HEK293T (cell line): Measurements from ENCODE around the gene MPRIP.

Source experiments
- BHLHE40 ChIP-seq: fragments of 450-650 bp; IDR thresholded peaks from 2 replicates; pipeline ENCODE4 v1.6.1; 2016; ENCODE audit warnings: mild to moderate bottlenecking, moderate library complexity, borderline replicate concordance
- CTBP1 ChIP-seq: fragments of 450-650 bp; IDR thresholded peaks from 2 replicates; pipeline ENCODE4 v1.6.1; 2016; ENCODE audit warnings: borderline replicate concordance
- FOXA1 ChIP-seq: fragments of 450-650 bp; IDR thresholded peaks from 2 replicates; pipeline ENCODE4 v1.6.1; 2016; ENCODE audit warnings: mild to moderate bottlenecking
- FOXK2 ChIP-seq: fragments of 450-650 bp; IDR thresholded peaks from 2 replicates; pipeline ENCODE4 v1.6.1; 2016; ENCODE audit warnings: mild to moderate bottlenecking
- FOXM1 ChIP-seq: fragments of 450-650 bp; IDR thresholded peaks from 2 replicates; pipeline ENCODE4 v1.6.1; 2017; ENCODE audit warnings: mild to moderate bottlenecking, borderline replicate concordance
- HDGF ChIP-seq: fragments of 450-650 bp; IDR thresholded peaks from 2 replicates; pipeline ENCODE4 v1.6.1; 2017; ENCODE audit warnings: antibody characterized with exemption, borderline replicate concordance
- L3MBTL2 ChIP-seq: fragments of 450-650 bp; conservative IDR thresholded peaks from 2 replicates; pipeline ENCODE4 v1.6.1; 2016; ENCODE audit warnings: mild to moderate bottlenecking
- NFRKB ChIP-seq: fragments of 450-650 bp; IDR thresholded peaks from 2 replicates; pipeline ENCODE4 v1.6.1; 2016; ENCODE audit warnings: mild to moderate bottlenecking, moderate library complexity
- PKNOX1 ChIP-seq: fragments of 450-650 bp; IDR thresholded peaks from 2 replicates; pipeline ENCODE4 v1.6.1; 2016
- SP1 ChIP-seq: fragments of 450-650 bp; IDR thresholded peaks from 2 replicates; pipeline ENCODE4 v1.6.1; 2017
- SUZ12 ChIP-seq: fragments of 450-650 bp; IDR thresholded peaks from 2 replicates; pipeline ENCODE4 v1.6.1; 2016; ENCODE audit warnings: mild to moderate bottlenecking
- TARDBP ChIP-seq: fragments of 450-650 bp; IDR thresholded peaks from 2 replicates; pipeline ENCODE4 v1.6.1; 2016
- ZNF384 ChIP-seq: fragments of 450-650 bp; IDR thresholded peaks from 2 replicates; pipeline ENCODE4 v1.6.1; 2016

- TF ChIP-seq PKNOX1: no peak
- no peak for TF ChIP-seq BHLHE40
- TF ChIP-seq FOXM1: no peak
- TF ChIP-seq L3MBTL2: no peak
- TF ChIP-seq TARDBP: no peak
- TF ChIP-seq CTBP1: no peak
- TF ChIP-seq FOXK2: no peak
- no peak for TF ChIP-seq FOXA1
- no peak for TF ChIP-seq HDGF
- TF ChIP-seq SP1: no peak
- TF ChIP-seq SUZ12: no peak
- no peak for TF ChIP-seq NFRKB
- no peak for TF ChIP-seq ZNF384
These were observed 92.7 kb downstream of the MPRIP start for GRCh38 chr17:17134957-17135333.
